ENCODE measurements around the gene IGLL1. TPM values are rescaled to one million over a fixed set of nuclear protein-coding genes. Genes with fewer than 3 reads are reported as not detected.

The IGLL1 gene
- total RNA-seq, 6 donors from 2014 or later = not detected

GRCh38 chr22:23569716-23570115, 10.4 kb downstream of the IGLL1 start:
- no peak for TF ChIP-seq EP300 (IDR thresholded peaks at IDR 0.05)
- no peak for TF ChIP-seq CTCF (IDR thresholded peaks at IDR 0.05)
- no peak for TF ChIP-seq POLR2A (IDR thresholded peaks at IDR 0.05)
- no peak for TF ChIP-seq POLR2AphosphoS5 (IDR thresholded peaks at IDR 0.05)
- no peak overlapping the region for H3K27ac ChIP-seq
- no peak overlapping the region for H3K4me3 ChIP-seq
- peaks cover 13 to 16% (median 14%) of the 10 kb centered on the region in 4 donors for H3K4me1 ChIP-seq
- DNase-seq = no peak
- peaks cover 0 to 19% (median 13%) of the 10 kb centered on the region in 4 donors for H3K27me3 ChIP-seq
- 96 to 100% methylated on average over 1 to 10 of the region's 10 CpGs for WGBS, 2 donors
- H3K9me3 ChIP-seq = no peaks in the 10 kb centered on the region
- no peaks in the 10 kb centered on the region for H3K36me3 ChIP-seq
- ATAC-seq (ENCODE audit: low FRiP score in 2 of 2) = no peak

GRCh38 chr22:23569291-23569690, 10.8 kb downstream of the IGLL1 start:
- H3K4me1 ChIP-seq = peaks cover 13 to 16% (median 14%) of the 10 kb centered on the region in 4 donors
- H3K27ac ChIP-seq = no peak overlapping the region
- DNase-seq = no peak
- no peaks in the 10 kb centered on the region for H3K9me3 ChIP-seq
- peaks cover 0 to 19% (median 13%) of the 10 kb centered on the region in 4 donors for H3K27me3 ChIP-seq
- no peak for TF ChIP-seq POLR2AphosphoS5 (IDR thresholded peaks at IDR 0.05)
- TF ChIP-seq POLR2A (IDR thresholded peaks at IDR 0.05) = no peak
- TF ChIP-seq CTCF (IDR thresholded peaks at IDR 0.05) = no peak
- no peak for TF ChIP-seq EP300 (IDR thresholded peaks at IDR 0.05)
- H3K36me3 ChIP-seq = no peaks in the 10 kb centered on the region
- H3K4me3 ChIP-seq = no peak overlapping the region
- no peak for ATAC-seq (ENCODE audit: low FRiP score in 2 of 2)
- 73 to 87% methylated on average over 6 to 8 of the region's 8 CpGs for WGBS, 2 donors

- peaks cover 0 to 19% (median 13%) of the 10 kb centered on the region in 4 donors for H3K27me3 ChIP-seq
- ATAC-seq (ENCODE audit: low FRiP score in 2 of 2) (no peak), DNase-seq (peak in 1 of 2 donors; percentile 52)
- TF ChIP-seq EP300 (IDR thresholded peaks at IDR 0.05) (no peak), CTCF (IDR thresholded peaks at IDR 0.05) (no peak), POLR2AphosphoS5 (IDR thresholded peaks at IDR 0.05) (no peak), POLR2A (IDR thresholded peaks at IDR 0.05) (no peak)
- WGBS, 2 donors = 62 to 79% methylated on average over 27 to 31 of the region's 37 CpGs
- H3K4me3 ChIP-seq = peak overlapping the region in 3 of 4 donors; percentile 34 to 51 (median 35)
- peaks cover 13 to 16% (median 14%) of the 10 kb centered on the region in 4 donors for H3K4me1 ChIP-seq
- no peaks in the 10 kb centered on the region for H3K9me3 ChIP-seq
- no peaks in the 10 kb centered on the region for H3K36me3 ChIP-seq
- H3K27ac ChIP-seq = no peak overlapping the region
Observed at GRCh38 chr22:23566705-23567475, 13.2 kb downstream of the IGLL1 start.

- DNase-seq (peak in 1 of 2 donors; percentile 83), ATAC-seq (ENCODE audit: low FRiP score in 2 of 2) (peak in 1 of 2 donors; percentile 26)
- WGBS, 2 donors = 1 to 4% methylated on average over 7 to 23 of the region's 73 CpGs
- Histone ChIP-seq H3K27me3 (peaks cover 0 to 19% (median 13%) of the 10 kb centered on the region in 4 donors), H3K36me3 (no peaks in the 10 kb centered on the region), H3K4me3 (peak overlapping the region; percentile 12 to 51 (median 34)), H3K4me1 (peaks cover 13 to 16% (median 14%) of the 10 kb centered on the region in 4 donors), H3K27ac (no peak overlapping the region), H3K9me3 (no peaks in the 10 kb centered on the region)
- TF ChIP-seq POLR2AphosphoS5 (IDR thresholded peaks at IDR 0.05) (no peak), POLR2A (IDR thresholded peaks at IDR 0.05) (no peak), CTCF (IDR thresholded peaks at IDR 0.05) (no peak), EP300 (IDR thresholded peaks at IDR 0.05) (no peak)
Observed at GRCh38 chr22:23565915-23566704, 14.0 kb downstream of the IGLL1 start.

Data from upper lobe of left lung (tissue), 6 donors.